Astrocyte (in vitro differentiated cells and primary cell): ENCODE results near the gene VPS26C.

Experiments
- CTCF ChIP-seq: IDR thresholded peaks from 2 replicates; pipeline ENCODE4 v1.5.1; 2011; ENCODE audit warnings: low read depth, mild to moderate bottlenecking, inconsistent platforms, low read length, moderate library complexity; ENCODE audit not compliant: insufficient read depth
- EZH2 ChIP-seq: IDR thresholded peaks from 2 replicates; pipeline ENCODE4 v1.6.1; 2012; ENCODE audit warnings: mild to moderate bottlenecking, low read length, inconsistent platforms; ENCODE audit not compliant: insufficient read depth

- no peak for TF ChIP-seq CTCF
- TF ChIP-seq EZH2: no peak
Observed at GRCh38 chr21:37276377-37276776, 9.2 kb upstream of the VPS26C start.
